Kidney (tissue), 14 donors: ENCODE measurements around the gene LENG1. TPM values are rescaled to one million over a fixed set of nuclear protein-coding genes. Genes with fewer than 3 reads are reported as not detected.

Experiments used
- DNase-seq, 5 donors: peaks; one replicate each; pipeline ENCODE4 v3.0.0-alpha.2; 2013 to 2020
- FAIRE-seq: peaks from 2 replicates; lab custom pipeline; 2012; peaks lifted over from hg19 to GRCh38; lab: Jason Lieb, UNC
- H3K27ac ChIP-seq, 2 donors: one replicate each; pipeline ENCODE4 v1.7.0; 2013; ENCODE audit warnings: low read depth in 2 of 2, low read length in 2 of 2, inconsistent platforms in 1 of 2
- H3K27me3 ChIP-seq: one replicate; pipeline ENCODE4 v1.7.1; 2013; ENCODE audit warnings: low read length, inconsistent platforms; ENCODE audit not compliant: control insufficient read depth, insufficient read depth
- H3K36me3 ChIP-seq, 3 donors: one replicate each; pipeline versions ENCODE4 v1.7.0 to v1.7.1; 2013; ENCODE audit warnings: low read length in 3 of 3, control low read depth in 1 of 3, inconsistent platforms in 1 of 3; ENCODE audit not compliant: insufficient read depth in 3 of 3, control insufficient read depth in 2 of 3
- H3K4me1 ChIP-seq, 3 donors: one replicate each; pipeline versions ENCODE4 v1.7.0 to v1.7.1; 2013; ENCODE audit warnings: low read length in 3 of 3, inconsistent platforms in 1 of 3, low read depth in 1 of 3; ENCODE audit not compliant: control insufficient read depth in 2 of 3, insufficient read depth in 2 of 3
- H3K4me3 ChIP-seq, 3 donors: one replicate each; pipeline versions ENCODE4 v1.7.0 to v1.8.1; 2013; ENCODE audit warnings: low read length in 3 of 3, control low read depth in 1 of 3, inconsistent platforms in 1 of 3
- H3K9ac ChIP-seq, 3 donors: one replicate each; pipeline versions ENCODE4 v1.7.0 to v1.7.1; 2013; ENCODE audit warnings: low read length in 3 of 3, control low read depth in 1 of 3, inconsistent platforms in 1 of 3
- H3K9me3 ChIP-seq, 3 donors: one replicate each; pipeline versions ENCODE4 v1.7.0 to v1.7.1; 2013; ENCODE audit warnings: low read length in 3 of 3, control low read depth in 1 of 3, inconsistent platforms in 1 of 3; ENCODE audit not compliant: control insufficient read depth in 2 of 3, insufficient read depth in 1 of 3
- CTCF ChIP-seq: IDR thresholded peaks from 3 replicates; pipeline ENCODE4 v1.5.1; 2012; ENCODE audit warnings: mild to moderate bottlenecking, moderate library complexity, borderline replicate concordance; ENCODE audit not compliant: insufficient read depth; ENCODE audit errors: extremely low read depth
- intact Hi-C: fragments of 100-400 bp; cut with DNase I; formaldehyde crosslinking; loops from one replicate; pipeline ENCODE4 v1.11.1; 2022
- polyA plus RNA-seq: library from polyadenylated mRNA; stranded (reverse); fragments of 350-450 nt; fragmentation: Illumina TruSeq; extraction: RNeasy Lipid Tissue Mini Kit (QIAGEN cat#74804); gene quantifications from one replicate; pipeline ENCODE4 v1.2.3, GENCODE V29; 2014; ENCODE audit warnings: low read depth, low replicate concordance; ENCODE audit not compliant: insufficient read depth
- total RNA-seq: library from RNA; stranded (reverse); fragmentation: NEBNext Ultra II Directional; extraction: Animal tissue kit (Norgen Biotek cat#: 25700); gene quantifications from one replicate; pipeline ENCODE4 v1.2.1, GENCODE V29; 2021
- donor health status: control.
- donor health status: control.
- donor health status: control.
- donor health status: control.
- donor health status: control.
- donor health status: DM: yes; HTN: yes; CAD: no.
- donor health status: Normal renal cell carcinoma (clear cell type).

Gene LENG1
- total and polyA plus RNA-seq, 2 donors from 2014 or later = 8.0 to 12.2 TPM

GRCh38 chr19:54108496-54108895, 51.0 kb downstream of the LENG1 start:
- H3K9me3 ChIP-seq = no peaks in the 10 kb centered on the region
- TF ChIP-seq CTCF = no peak
- H3K27me3 ChIP-seq = no peaks in the 10 kb centered on the region
- FAIRE-seq (no peak), DNase-seq (no peak)
- H3K4me3 ChIP-seq = no peak overlapping the region
- H3K36me3 ChIP-seq = peaks cover 0 to 12% (median 12%) of the 10 kb centered on the region in 3 donors
- intact Hi-C loops = no loop called here
- H3K27ac ChIP-seq = no peak overlapping the region
- no peaks in the 10 kb centered on the region for H3K4me1 ChIP-seq
- H3K9ac ChIP-seq = no peak overlapping the region

- Histone ChIP-seq H3K9me3 (no peaks in the 10 kb centered on the region), H3K27me3 (no peaks in the 10 kb centered on the region), H3K4me1 (peaks cover 0 to 3% (median 0%) of the 10 kb centered on the region in 3 donors), H3K9ac (no peak overlapping the region), H3K36me3 (peaks cover 0 to 12% (median 12%) of the 10 kb centered on the region in 3 donors), H3K27ac (no peak overlapping the region), H3K4me3 (no peak overlapping the region)
- peak in 1 of 5 donors; percentile 61 for DNase-seq
- FAIRE-seq = no peak
- intact Hi-C loops = no loop called here
- TF ChIP-seq CTCF = no peak
Measured at GRCh38 chr19:54107876-54108490, 51.5 kb downstream of the LENG1 start.

GRCh38 chr19:54106716-54107115, 52.8 kb downstream of the LENG1 start:
- intact Hi-C loops = no loop called here
- H3K36me3 ChIP-seq = peaks cover 0 to 12% (median 12%) of the 10 kb centered on the region in 3 donors
- no peaks in the 10 kb centered on the region for H3K27me3 ChIP-seq
- peaks cover 0 to 5% (median 0%) of the 10 kb centered on the region in 3 donors for H3K4me1 ChIP-seq
- H3K4me3 ChIP-seq = no peak overlapping the region
- FAIRE-seq = no peak
- DNase-seq = peak in 1 of 5 donors; percentile 59
- no peaks in the 10 kb centered on the region for H3K9me3 ChIP-seq
- H3K27ac ChIP-seq = no peak overlapping the region
- H3K9ac ChIP-seq = no peak overlapping the region
- TF ChIP-seq CTCF = no peak
